Middle frontal gyrus (tissue), 1 donor: ENCODE data around the gene STRIP1.
A peak's percentile ranks its signal among the peaks of the same experiment; 100 is the strongest.

Experiments used
- DNase-seq: peaks from one replicate; pipeline ENCODE4 v3.0.0-alpha.2; 2015; ENCODE audit warnings: low spot score; ENCODE audit errors: extremely low spot score

The STRIP1 gene

GRCh38 chr1:110034451-110035235, at the start of gene STRIP1:
Gene STRIP1, plus strand, starts transcription at chr1:110034624. Its CDS starts 14 bp downstream, at chr1:110034638.
- DNase-seq: peak; percentile 91

GRCh38 chr1:109985247-109986053, 49.0 kb upstream of the STRIP1 start:
- DNase-seq: no peak

- DNase-seq: no peak
Observed at GRCh38 chr1:109986054-109986444, 48.4 kb upstream of the STRIP1 start.

GRCh38 chr1:109988349-109988914, 46.0 kb upstream of the STRIP1 start:
- DNase-seq: no peak

GRCh38 chr1:109989506-109990301, 44.7 kb upstream of the STRIP1 start:
- no peak for DNase-seq

- DNase-seq: no peak
Observed at GRCh38 chr1:109990302-109990653, 44.1 kb upstream of the STRIP1 start.

GRCh38 chr1:109991400-109991925, 43.0 kb upstream of the STRIP1 start:
- no peak for DNase-seq

GRCh38 chr1:109993885-109994284, 40.5 kb upstream of the STRIP1 start:
- DNase-seq: no peak

GRCh38 chr1:109994654-109995053, 39.8 kb upstream of the STRIP1 start:
- DNase-seq: no peak

GRCh38 chr1:109995536-109995935, 38.9 kb upstream of the STRIP1 start:
- no peak for DNase-seq

GRCh38 chr1:109996476-109996875, 37.9 kb upstream of the STRIP1 start:
- DNase-seq: no peak

GRCh38 chr1:109997204-109997866, 37.1 kb upstream of the STRIP1 start:
- no peak for DNase-seq

- no peak for DNase-seq
Observed at GRCh38 chr1:109997867-109998229, 36.6 kb upstream of the STRIP1 start.

GRCh38 chr1:110002695-110003094, 31.7 kb upstream of the STRIP1 start:
- no peak for DNase-seq

- no peak for DNase-seq
Observed at GRCh38 chr1:110003747-110004428, 30.5 kb upstream of the STRIP1 start.

GRCh38 chr1:110004583-110004982, 29.8 kb upstream of the STRIP1 start:
- no peak for DNase-seq

GRCh38 chr1:110005971-110006370, 28.5 kb upstream of the STRIP1 start:
- no peak for DNase-seq

GRCh38 chr1:110006516-110006915, 27.9 kb upstream of the STRIP1 start:
- DNase-seq: no peak

- DNase-seq: no peak
Observed at GRCh38 chr1:110007046-110007830, 27.2 kb upstream of the STRIP1 start.
